Liver (tissue), 9 donors: ENCODE measurements around the gene FAM151A. TPM values are rescaled to one million over a fixed set of nuclear protein-coding genes. Genes with fewer than 3 reads are reported as not detected.

Experiments used
- DNase-seq: peaks from one replicate; pipeline ENCODE4 v3.0.0-alpha.2; 2017; ENCODE audit warnings: low spot score
- H3K27ac ChIP-seq, 2 donors: one replicate each; pipeline ENCODE4 v1.7.0; 2013; ENCODE audit warnings: inconsistent platforms in 2 of 2, low read length in 2 of 2, control low read depth in 1 of 2, low read depth in 1 of 2, mild to moderate bottlenecking in 1 of 2
- H3K27me3 ChIP-seq, 4 donors: one replicate each; pipeline versions ENCODE4 v1.6.1 to v1.7.0; 2013; ENCODE audit warnings: low read length in 3 of 4, inconsistent platforms in 1 of 4, mild to moderate bottlenecking in 1 of 4, moderate library complexity in 1 of 4; ENCODE audit not compliant: control insufficient read depth in 4 of 4, insufficient read depth in 4 of 4
- H3K36me3 ChIP-seq, 4 donors: one replicate each; pipeline versions ENCODE4 v1.6.1 to v1.7.0; 2013; ENCODE audit warnings: low read length in 3 of 4, mild to moderate bottlenecking in 3 of 4, low read depth in 1 of 4, moderate library complexity in 1 of 4; ENCODE audit not compliant: control insufficient read depth in 4 of 4, insufficient read depth in 3 of 4
- H3K4me1 ChIP-seq, 4 donors: one replicate each; pipeline versions ENCODE4 v1.6.1 to v1.7.0; 2013; ENCODE audit warnings: low read length in 3 of 4, mild to moderate bottlenecking in 3 of 4, moderate library complexity in 1 of 4; ENCODE audit not compliant: control insufficient read depth in 4 of 4, insufficient read depth in 4 of 4
- H3K4me3 ChIP-seq, 3 donors: one replicate each; pipeline versions ENCODE4 v1.6.1 to v1.7.0; 2013; ENCODE audit warnings: low read length in 3 of 3, control low read depth in 1 of 3, low read depth in 1 of 3, mild to moderate bottlenecking in 1 of 3
- H3K9ac ChIP-seq, 2 donors: one replicate each; pipeline ENCODE4 v1.7.0; 2013; ENCODE audit warnings: low read length in 2 of 2, mild to moderate bottlenecking in 2 of 2, moderate library complexity in 2 of 2, control low read depth in 1 of 2, low read depth in 1 of 2
- H3K9me3 ChIP-seq, 4 donors: one replicate each; pipeline versions ENCODE4 v1.6.1 to v1.7.0; 2013; ENCODE audit warnings: low read length in 3 of 4; ENCODE audit not compliant: control insufficient read depth in 4 of 4
- EGR1 ChIP-seq, 2 donors: IDR thresholded peaks; 2 replicates each; pipeline ENCODE4 v1.6.1; 2016 to 2018; ENCODE audit warnings: antibody characterized with exemption in 2 of 2, low read depth in 2 of 2
- FOXA1 ChIP-seq: IDR thresholded peaks from 2 replicates; pipeline ENCODE4 v1.6.1; 2016; ENCODE audit warnings: antibody characterized with exemption
- FOXA2 ChIP-seq: IDR thresholded peaks from 2 replicates; pipeline ENCODE4 v1.6.1; 2016; ENCODE audit warnings: antibody characterized with exemption
- HNF4A ChIP-seq, 2 donors: conservative IDR thresholded peaks; 2 replicates each; pipeline ENCODE4 v1.6.1; 2016; ENCODE audit warnings: antibody characterized with exemption in 2 of 2, mild to moderate bottlenecking in 2 of 2
- HNF4G ChIP-seq: IDR thresholded peaks from 2 replicates; pipeline ENCODE4 v1.6.1; 2016; ENCODE audit warnings: antibody characterized with exemption
- JUND ChIP-seq, 2 donors: IDR thresholded peaks; 2 replicates each; pipeline ENCODE4 v1.6.1; 2016; ENCODE audit warnings: antibody characterized with exemption in 2 of 2
- NR2F2 ChIP-seq: IDR thresholded peaks from 2 replicates; pipeline ENCODE4 v1.6.1; 2016; ENCODE audit warnings: antibody characterized with exemption
- RAD21 ChIP-seq, 2 donors: IDR thresholded peaks; 2 replicates each; pipeline ENCODE4 v1.6.1; 2016; ENCODE audit warnings: antibody characterized with exemption in 2 of 2, mild to moderate bottlenecking in 2 of 2
- RXRA ChIP-seq, 2 donors: IDR thresholded peaks; 2 replicates each; pipeline ENCODE4 v1.6.1; 2017 to 2018; ENCODE audit warnings: antibody characterized with exemption in 2 of 2, mild to moderate bottlenecking in 1 of 2
- SP1 ChIP-seq: IDR thresholded peaks from 2 replicates; pipeline ENCODE4 v1.6.1; 2018; ENCODE audit warnings: antibody characterized with exemption, mild to moderate bottlenecking
- TAF1 ChIP-seq: conservative IDR thresholded peaks from 2 replicates; pipeline ENCODE4 v1.6.1; 2016; ENCODE audit warnings: antibody characterized with exemption, mild to moderate bottlenecking
- YY1 ChIP-seq: IDR thresholded peaks from 2 replicates; pipeline ENCODE4 v1.6.1; 2016; ENCODE audit warnings: antibody characterized with exemption, mild to moderate bottlenecking
- WGBS: extraction: QIAGEN DNeasy Blood & Tissue Kit; methylation state at CpG from one replicate; pipeline ENCODE4 v1.1.7; 2013; 5-methylcytosine and 5-hydroxymethylcytosine counted together
- polyA plus RNA-seq, 2 donors: library from polyadenylated mRNA; stranded (reverse) in 1 of 2; unstranded in 1 of 2; fragments of 200-250 nt in 1 of 2; fragments of >200 nt in 1 of 2; fragmentation: Nextera tagmentation in 1 of 2; extraction: Ambion mirVana in 1 of 2; gene quantifications; one replicate each; pipeline versions ENCODE4 v1.2.1 to v1.2.3, GENCODE V29; 2013 to 2015
- total RNA-seq, 2 donors: library from RNA; depleted of rRNA; stranded (reverse); fragments of >200 nt; gene quantifications; one replicate each; pipeline ENCODE4 v1.2.3, GENCODE V29; 2014
- TF ChIP-seq, protein P1 (sequence below): fragments of 150-350 bp; IDR thresholded peaks from 2 replicates; pipeline ENCODE4 v1.5.1; 2017; ENCODE audit warnings: improper control_type of control experiment, low read depth, low read length; ENCODE audit not compliant: missing input control
- TF ChIP-seq, protein P2 (sequence below): IDR thresholded peaks from 2 replicates; pipeline ENCODE4 v1.6.1; 2016; ENCODE audit warnings: antibody characterized with exemption
- TF ChIP-seq, protein P3 (sequence below): IDR thresholded peaks from 2 replicates; pipeline ENCODE4 v1.6.1; 2016; ENCODE audit warnings: antibody characterized with exemption
- TF ChIP-seq, protein P4 (sequence below): IDR thresholded peaks from 2 replicates; pipeline ENCODE4 v1.6.1; 2016; ENCODE audit warnings: antibody characterized with exemption
- TF ChIP-seq, protein P5 (sequence below): IDR thresholded peaks from 2 replicates; pipeline ENCODE4 v1.6.1; 2016; ENCODE audit warnings: antibody characterized with exemption, mild to moderate bottlenecking
- donor health status: healthy.
- donor health status: healthy.
- donor health status: healthy.
- donor health status: healthy.
- donor health status: healthy.

Gene FAM151A
- total and polyA plus RNA-seq, 4 donors, result 1.5 to 25.1 (median 4.7) TPM

DNA sequence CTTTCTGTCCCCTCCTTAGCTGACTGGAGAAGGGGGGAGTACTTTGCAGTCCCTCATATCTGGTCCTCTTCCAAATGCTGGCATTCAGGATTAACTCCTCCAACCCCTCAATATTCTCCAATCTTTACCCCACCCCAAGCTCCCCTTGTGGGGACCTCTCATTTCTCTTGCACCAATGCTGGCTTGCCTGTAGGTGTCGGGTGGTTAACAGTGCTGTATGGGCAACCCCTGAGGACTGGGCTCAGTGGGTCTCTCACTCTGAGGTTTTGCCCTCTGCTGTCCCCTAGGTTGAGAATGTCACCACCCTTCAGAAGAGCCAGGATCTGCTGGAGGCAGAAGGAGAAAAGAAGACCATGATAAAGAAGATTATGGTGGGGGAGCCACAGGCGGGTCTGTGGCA, 45.2 kb upstream of the FAM151A start:
- TF ChIP-seq TAF1 (no peak), NR2F2 (no peak), FOXA1 (no peak), HNF4G (no peak), EGR1 (IDR thresholded peaks at IDR 0.05; ENCODE audit: low read depth in 2 of 2) (no peak), JUND (IDR thresholded peaks at IDR 0.05) (no peak), RAD21 (IDR thresholded peaks at IDR 0.05) (no peak), FOXA2 (no peak), YY1 (no peak), HNF4A (conservative IDR thresholded peaks at IDR 0.05) (no peak), SP1 (no peak)
- TF ChIP-seq, protein P1, sequence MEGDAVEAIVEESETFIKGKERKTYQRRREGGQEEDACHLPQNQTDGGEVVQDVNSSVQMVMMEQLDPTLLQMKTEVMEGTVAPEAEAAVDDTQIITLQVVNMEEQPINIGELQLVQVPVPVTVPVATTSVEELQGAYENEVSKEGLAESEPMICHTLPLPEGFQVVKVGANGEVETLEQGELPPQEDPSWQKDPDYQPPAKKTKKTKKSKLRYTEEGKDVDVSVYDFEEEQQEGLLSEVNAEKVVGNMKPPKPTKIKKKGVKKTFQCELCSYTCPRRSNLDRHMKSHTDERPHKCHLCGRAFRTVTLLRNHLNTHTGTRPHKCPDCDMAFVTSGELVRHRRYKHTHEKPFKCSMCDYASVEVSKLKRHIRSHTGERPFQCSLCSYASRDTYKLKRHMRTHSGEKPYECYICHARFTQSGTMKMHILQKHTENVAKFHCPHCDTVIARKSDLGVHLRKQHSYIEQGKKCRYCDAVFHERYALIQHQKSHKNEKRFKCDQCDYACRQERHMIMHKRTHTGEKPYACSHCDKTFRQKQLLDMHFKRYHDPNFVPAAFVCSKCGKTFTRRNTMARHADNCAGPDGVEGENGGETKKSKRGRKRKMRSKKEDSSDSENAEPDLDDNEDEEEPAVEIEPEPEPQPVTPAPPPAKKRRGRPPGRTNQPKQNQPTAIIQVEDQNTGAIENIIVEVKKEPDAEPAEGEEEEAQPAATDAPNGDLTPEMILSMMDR, result no peak
- TF ChIP-seq, protein P2, sequence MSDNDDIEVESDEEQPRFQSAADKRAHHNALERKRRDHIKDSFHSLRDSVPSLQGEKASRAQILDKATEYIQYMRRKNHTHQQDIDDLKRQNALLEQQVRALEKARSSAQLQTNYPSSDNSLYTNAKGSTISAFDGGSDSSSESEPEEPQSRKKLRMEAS, result no peak
- H3K9me3 ChIP-seq, result peaks cover 0 to 3% (median 0%) of the 10 kb centered on the region in 4 donors
- WGBS, result 95% methylated on average over 2 of the region's 2 CpGs

DNA sequence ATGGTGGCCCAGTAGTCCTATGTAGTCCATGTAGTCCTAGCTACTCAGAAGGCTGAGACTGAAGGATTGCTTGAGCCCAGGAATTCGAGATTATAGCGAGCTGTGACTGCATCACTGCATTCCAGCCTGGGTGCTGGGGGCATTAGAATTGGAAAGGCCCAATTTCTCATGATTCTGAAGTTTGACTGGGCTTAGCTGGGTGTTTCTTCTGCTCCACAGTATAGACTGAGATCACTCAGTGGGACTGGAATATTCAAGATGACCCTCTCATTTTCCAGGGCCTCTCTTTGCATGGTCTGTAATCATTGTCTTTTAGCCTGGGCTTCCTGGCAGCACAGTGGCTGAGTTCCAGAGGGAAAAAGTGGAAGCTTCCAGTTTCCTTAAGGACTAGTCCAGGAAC, 44.5 kb upstream of the FAM151A start:
- TF ChIP-seq, protein P3, sequence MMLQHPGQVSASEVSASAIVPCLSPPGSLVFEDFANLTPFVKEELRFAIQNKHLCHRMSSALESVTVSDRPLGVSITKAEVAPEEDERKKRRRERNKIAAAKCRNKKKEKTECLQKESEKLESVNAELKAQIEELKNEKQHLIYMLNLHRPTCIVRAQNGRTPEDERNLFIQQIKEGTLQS, result no peak
- TF ChIP-seq RXRA (IDR thresholded peaks at IDR 0.05), result no peak
- TF ChIP-seq FOXA1, result no peak
- TF ChIP-seq RAD21 (IDR thresholded peaks at IDR 0.05), result no peak
- no peak for TF ChIP-seq FOXA2
- TF ChIP-seq, protein P4, sequence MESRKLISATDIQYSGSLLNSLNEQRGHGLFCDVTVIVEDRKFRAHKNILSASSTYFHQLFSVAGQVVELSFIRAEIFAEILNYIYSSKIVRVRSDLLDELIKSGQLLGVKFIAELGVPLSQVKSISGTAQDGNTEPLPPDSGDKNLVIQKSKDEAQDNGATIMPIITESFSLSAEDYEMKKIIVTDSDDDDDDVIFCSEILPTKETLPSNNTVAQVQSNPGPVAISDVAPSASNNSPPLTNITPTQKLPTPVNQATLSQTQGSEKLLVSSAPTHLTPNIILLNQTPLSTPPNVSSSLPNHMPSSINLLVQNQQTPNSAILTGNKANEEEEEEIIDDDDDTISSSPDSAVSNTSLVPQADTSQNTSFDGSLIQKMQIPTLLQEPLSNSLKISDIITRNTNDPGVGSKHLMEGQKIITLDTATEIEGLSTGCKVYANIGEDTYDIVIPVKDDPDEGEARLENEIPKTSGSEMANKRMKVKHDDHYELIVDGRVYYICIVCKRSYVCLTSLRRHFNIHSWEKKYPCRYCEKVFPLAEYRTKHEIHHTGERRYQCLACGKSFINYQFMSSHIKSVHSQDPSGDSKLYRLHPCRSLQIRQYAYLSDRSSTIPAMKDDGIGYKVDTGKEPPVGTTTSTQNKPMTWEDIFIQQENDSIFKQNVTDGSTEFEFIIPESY, result no peak
- TF ChIP-seq, protein P5, sequence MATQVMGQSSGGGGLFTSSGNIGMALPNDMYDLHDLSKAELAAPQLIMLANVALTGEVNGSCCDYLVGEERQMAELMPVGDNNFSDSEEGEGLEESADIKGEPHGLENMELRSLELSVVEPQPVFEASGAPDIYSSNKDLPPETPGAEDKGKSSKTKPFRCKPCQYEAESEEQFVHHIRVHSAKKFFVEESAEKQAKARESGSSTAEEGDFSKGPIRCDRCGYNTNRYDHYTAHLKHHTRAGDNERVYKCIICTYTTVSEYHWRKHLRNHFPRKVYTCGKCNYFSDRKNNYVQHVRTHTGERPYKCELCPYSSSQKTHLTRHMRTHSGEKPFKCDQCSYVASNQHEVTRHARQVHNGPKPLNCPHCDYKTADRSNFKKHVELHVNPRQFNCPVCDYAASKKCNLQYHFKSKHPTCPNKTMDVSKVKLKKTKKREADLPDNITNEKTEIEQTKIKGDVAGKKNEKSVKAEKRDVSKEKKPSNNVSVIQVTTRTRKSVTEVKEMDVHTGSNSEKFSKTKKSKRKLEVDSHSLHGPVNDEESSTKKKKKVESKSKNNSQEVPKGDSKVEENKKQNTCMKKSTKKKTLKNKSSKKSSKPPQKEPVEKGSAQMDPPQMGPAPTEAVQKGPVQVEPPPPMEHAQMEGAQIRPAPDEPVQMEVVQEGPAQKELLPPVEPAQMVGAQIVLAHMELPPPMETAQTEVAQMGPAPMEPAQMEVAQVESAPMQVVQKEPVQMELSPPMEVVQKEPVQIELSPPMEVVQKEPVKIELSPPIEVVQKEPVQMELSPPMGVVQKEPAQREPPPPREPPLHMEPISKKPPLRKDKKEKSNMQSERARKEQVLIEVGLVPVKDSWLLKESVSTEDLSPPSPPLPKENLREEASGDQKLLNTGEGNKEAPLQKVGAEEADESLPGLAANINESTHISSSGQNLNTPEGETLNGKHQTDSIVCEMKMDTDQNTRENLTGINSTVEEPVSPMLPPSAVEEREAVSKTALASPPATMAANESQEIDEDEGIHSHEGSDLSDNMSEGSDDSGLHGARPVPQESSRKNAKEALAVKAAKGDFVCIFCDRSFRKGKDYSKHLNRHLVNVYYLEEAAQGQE, result no peak
- TF ChIP-seq, protein P2, result no peak
- no peak for TF ChIP-seq YY1
- no peak for TF ChIP-seq HNF4A (conservative IDR thresholded peaks at IDR 0.05)
- TF ChIP-seq, protein P1, result no peak
- WGBS, result 90% methylated on average over 2 of the region's 2 CpGs

More for the DNA sequence above, 45.2 kb upstream of the FAM151A start:
- DNase-seq, result no peak
- Histone ChIP-seq H3K9ac (no peak overlapping the region), H3K27ac (no peak overlapping the region), H3K27me3 (no peaks in the 10 kb centered on the region), H3K4me1 (peaks cover 0 to 4% (median 0%) of the 10 kb centered on the region in 4 donors), H3K4me3 (no peak overlapping the region), H3K36me3 (peaks cover 0 to 4% (median 0%) of the 10 kb centered on the region in 4 donors)

More for the DNA sequence above, 44.5 kb upstream of the FAM151A start:
- no peak overlapping the region for H3K27ac ChIP-seq
- H3K9ac ChIP-seq, result no peak overlapping the region
- H3K36me3 ChIP-seq, result peaks cover 0 to 2% (median 0%) of the 10 kb centered on the region in 4 donors
- H3K4me1 ChIP-seq, result peaks cover 0 to 4% (median 2%) of the 10 kb centered on the region in 4 donors
- no peak overlapping the region for H3K4me3 ChIP-seq
- peaks cover 0 to 3% (median 0%) of the 10 kb centered on the region in 4 donors for H3K9me3 ChIP-seq
- H3K27me3 ChIP-seq, result no peaks in the 10 kb centered on the region
- DNase-seq, result no peak
